ENCODE measurements around the gene SIRPB1.

GRCh38 chr20:1595333-1595732 is 24.5 kb downstream of the SIRPB1 start:
- TF ChIP-seq, protein P1, sequence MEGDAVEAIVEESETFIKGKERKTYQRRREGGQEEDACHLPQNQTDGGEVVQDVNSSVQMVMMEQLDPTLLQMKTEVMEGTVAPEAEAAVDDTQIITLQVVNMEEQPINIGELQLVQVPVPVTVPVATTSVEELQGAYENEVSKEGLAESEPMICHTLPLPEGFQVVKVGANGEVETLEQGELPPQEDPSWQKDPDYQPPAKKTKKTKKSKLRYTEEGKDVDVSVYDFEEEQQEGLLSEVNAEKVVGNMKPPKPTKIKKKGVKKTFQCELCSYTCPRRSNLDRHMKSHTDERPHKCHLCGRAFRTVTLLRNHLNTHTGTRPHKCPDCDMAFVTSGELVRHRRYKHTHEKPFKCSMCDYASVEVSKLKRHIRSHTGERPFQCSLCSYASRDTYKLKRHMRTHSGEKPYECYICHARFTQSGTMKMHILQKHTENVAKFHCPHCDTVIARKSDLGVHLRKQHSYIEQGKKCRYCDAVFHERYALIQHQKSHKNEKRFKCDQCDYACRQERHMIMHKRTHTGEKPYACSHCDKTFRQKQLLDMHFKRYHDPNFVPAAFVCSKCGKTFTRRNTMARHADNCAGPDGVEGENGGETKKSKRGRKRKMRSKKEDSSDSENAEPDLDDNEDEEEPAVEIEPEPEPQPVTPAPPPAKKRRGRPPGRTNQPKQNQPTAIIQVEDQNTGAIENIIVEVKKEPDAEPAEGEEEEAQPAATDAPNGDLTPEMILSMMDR (IDR thresholded peaks at IDR 0.05): no peak
- no peak for TF ChIP-seq POLR2A (IDR thresholded peaks at IDR 0.05)
